Measurements from ENCODE around the gene SYT5. TPM values are rescaled to one million over a fixed set of nuclear protein-coding genes. Genes with fewer than 3 reads are reported as not detected.

Gene SYT5
- total RNA-seq, 4 donors from 2014 or later: 0.48 to 9.6 (median 0.96) TPM; not detected in 1

DNA sequence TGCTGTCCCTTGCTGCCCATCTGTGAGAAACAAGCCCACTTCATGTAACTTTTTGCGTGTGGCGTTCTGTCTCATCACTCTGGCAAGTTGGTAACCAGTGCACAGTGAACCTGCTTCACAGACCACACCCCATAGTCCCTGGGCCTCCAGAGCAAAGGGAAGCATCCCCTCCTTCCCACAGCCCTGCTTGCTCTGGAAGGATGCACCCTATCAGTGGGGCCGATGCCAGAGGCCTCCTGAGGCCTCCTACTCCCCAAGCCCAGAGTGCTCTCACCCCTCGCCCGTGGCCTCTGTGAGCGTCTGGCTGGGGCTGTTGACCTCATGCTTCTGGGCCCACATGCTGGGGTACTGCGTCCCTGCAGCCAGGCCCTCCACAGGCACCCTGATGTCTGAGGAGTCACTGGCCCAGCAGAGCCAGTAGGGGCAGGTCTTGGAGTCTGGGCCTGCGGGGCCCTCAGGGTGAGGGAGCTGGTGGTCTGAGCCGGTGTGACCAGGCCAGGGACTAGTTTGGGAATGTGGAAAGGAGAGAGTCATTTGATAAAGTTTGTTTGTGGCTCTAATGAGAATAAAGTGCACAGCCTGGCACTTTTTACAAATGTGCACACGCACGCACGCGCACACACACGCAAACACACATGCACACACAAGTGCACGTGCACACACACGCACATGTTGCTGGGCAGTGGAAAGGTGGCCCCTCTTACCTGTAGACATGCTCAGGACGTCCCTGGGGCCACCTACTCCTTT, 43.4 kb upstream of the SYT5 start:
- Histone ChIP-seq H3K4me3 (no peak overlapping the region), H3K9me3 (no peaks in the 10 kb centered on the region), H3K27ac (no peak overlapping the region), H3K27me3 (no peaks in the 10 kb centered on the region), H3K36me3 (no peaks in the 10 kb centered on the region), H3K4me1 (peaks cover 0 to 4% (median 0%) of the 10 kb centered on the region in 4 donors)
- no peak for DNase-seq
- intact Hi-C loops (cut with DNase I; ENCODE audit: low total_unique reads): no loop called here
- WGBS, 2 donors (ENCODE audit: low coverage in 1 of 2): 88% methylated on average over 17 of the region's 17 CpGs; no CpG with 5 or more reads in 1 of the 2 donors
- TF ChIP-seq POLR2A (IDR thresholded peaks at IDR 0.05): no peak
- TF ChIP-seq POLR2AphosphoS5 (IDR thresholded peaks at IDR 0.05): no peak
- no peak for TF ChIP-seq EP300 (IDR thresholded peaks at IDR 0.05; ENCODE audit: low read depth)
- TF ChIP-seq, protein P1, sequence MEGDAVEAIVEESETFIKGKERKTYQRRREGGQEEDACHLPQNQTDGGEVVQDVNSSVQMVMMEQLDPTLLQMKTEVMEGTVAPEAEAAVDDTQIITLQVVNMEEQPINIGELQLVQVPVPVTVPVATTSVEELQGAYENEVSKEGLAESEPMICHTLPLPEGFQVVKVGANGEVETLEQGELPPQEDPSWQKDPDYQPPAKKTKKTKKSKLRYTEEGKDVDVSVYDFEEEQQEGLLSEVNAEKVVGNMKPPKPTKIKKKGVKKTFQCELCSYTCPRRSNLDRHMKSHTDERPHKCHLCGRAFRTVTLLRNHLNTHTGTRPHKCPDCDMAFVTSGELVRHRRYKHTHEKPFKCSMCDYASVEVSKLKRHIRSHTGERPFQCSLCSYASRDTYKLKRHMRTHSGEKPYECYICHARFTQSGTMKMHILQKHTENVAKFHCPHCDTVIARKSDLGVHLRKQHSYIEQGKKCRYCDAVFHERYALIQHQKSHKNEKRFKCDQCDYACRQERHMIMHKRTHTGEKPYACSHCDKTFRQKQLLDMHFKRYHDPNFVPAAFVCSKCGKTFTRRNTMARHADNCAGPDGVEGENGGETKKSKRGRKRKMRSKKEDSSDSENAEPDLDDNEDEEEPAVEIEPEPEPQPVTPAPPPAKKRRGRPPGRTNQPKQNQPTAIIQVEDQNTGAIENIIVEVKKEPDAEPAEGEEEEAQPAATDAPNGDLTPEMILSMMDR (IDR thresholded peaks at IDR 0.05): no peak
- in situ Hi-C loops (cut with MboI; ENCODE audit: low pct_ligation_motif_present in 1 of 4, low pct_unique_long_range_greater_than_20kb in 1 of 4, low sequenced_read_pairs in 3 of 4): no loop called here

DNA sequence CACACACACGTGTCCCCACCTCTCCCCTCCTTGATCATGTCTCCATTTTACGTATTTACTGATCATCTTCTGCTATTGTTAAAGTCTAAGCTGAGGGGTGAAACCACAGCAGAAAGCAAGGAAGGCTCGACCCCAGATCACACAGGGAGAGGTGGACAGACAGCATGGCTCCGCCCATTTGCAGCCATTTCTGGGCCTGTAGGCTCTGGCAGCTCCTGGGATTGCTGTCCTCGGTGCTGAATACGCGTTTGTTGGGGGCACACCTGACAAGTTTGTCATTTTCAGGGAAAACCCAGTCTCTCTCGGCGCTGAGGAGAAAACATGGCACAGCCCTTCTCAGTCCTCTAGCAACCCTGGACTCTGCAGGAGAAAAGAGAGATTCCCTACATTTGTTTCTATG, 40.4 kb upstream of the SYT5 start:
- WGBS, 2 donors (ENCODE audit: low coverage in 1 of 2): 87% methylated on average over 3 to 9 of the region's 9 CpGs
- H3K4me1 ChIP-seq: peaks cover 0 to 15% (median 9%) of the 10 kb centered on the region in 4 donors
- no peak for TF ChIP-seq EP300 (IDR thresholded peaks at IDR 0.05; ENCODE audit: low read depth)
- TF ChIP-seq, protein P1 (IDR thresholded peaks at IDR 0.05): no peak
- no peak for TF ChIP-seq POLR2AphosphoS5 (IDR thresholded peaks at IDR 0.05)
- no peak for TF ChIP-seq POLR2A (IDR thresholded peaks at IDR 0.05)
- no peak overlapping the region for H3K4me3 ChIP-seq
- H3K9me3 ChIP-seq: no peaks in the 10 kb centered on the region
- no peak for DNase-seq
- no peaks in the 10 kb centered on the region for H3K36me3 ChIP-seq
- no peaks in the 10 kb centered on the region for H3K27me3 ChIP-seq
- H3K27ac ChIP-seq: no peak overlapping the region
- intact Hi-C loops (cut with DNase I; ENCODE audit: low total_unique reads) (no loop called here), in situ Hi-C loops (cut with MboI; ENCODE audit: low pct_ligation_motif_present in 1 of 4, low pct_unique_long_range_greater_than_20kb in 1 of 4, low sequenced_read_pairs in 3 of 4) (no loop called here)

DNA sequence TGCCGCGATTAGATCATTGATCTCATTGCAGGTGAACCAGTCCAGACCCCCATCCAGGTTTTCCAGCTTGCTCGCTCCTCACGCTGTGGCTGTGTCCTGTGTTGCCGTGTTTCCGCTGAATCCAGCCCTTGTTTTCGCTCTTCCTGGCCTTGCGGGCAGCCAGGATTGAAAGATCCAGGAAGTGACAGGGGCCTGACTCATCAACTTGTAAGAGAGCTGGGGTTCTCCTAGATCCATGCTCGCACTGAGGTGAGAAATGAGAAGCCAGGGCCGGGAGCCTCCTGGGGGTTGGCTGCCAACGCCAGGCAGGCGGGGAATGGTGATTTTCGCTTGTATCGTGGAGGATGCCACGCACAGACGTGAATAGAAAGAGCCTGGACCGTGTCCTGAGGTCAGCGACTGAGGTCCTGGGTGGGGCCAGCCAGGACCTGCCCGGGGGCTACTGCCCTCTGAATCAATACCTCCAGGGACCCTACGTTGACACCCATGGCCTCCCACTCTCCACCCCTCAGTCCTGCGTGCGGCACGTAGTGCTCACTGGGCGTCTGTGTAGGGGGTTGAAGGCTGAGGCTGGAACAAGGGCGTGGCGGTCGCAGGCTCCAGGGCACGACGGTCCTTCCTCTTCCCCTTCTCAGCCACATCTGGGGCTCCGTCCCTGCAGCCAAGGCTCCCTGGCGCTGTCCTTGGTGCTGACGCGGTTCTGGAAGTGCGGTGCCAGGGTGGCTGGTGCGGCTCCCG, 36.5 kb upstream of the SYT5 start:
- Histone ChIP-seq H3K27me3 (peaks cover 6% of the 10 kb centered on the region), H3K27ac (peak overlapping the region; percentile 70 to 81 (median 79)), H3K9me3 (peaks cover 3 to 7% of the 10 kb centered on the region in 2 donors), H3K4me1 (peaks cover 0 to 15% (median 9%) of the 10 kb centered on the region in 4 donors), H3K4me3 (peak overlapping the region; percentile 3 to 53 (median 34)), H3K36me3 (no peaks in the 10 kb centered on the region)
- WGBS, 2 donors (ENCODE audit: low coverage in 1 of 2): 5% methylated on average over 32 of the region's 36 CpGs; no CpG with 5 or more reads in 1 of the 2 donors
- in situ Hi-C loops (cut with MboI; ENCODE audit: low pct_ligation_motif_present in 1 of 4, low pct_unique_long_range_greater_than_20kb in 1 of 4, low sequenced_read_pairs in 3 of 4): no loop called here
- peak; percentile 86 for DNase-seq
- TF ChIP-seq POLR2AphosphoS5 (IDR thresholded peaks at IDR 0.05) (peak; percentile 7 to 60 (median 20)), EP300 (IDR thresholded peaks at IDR 0.05; ENCODE audit: low read depth) (no peak), POLR2A (IDR thresholded peaks at IDR 0.05) (peak; percentile 34)
- TF ChIP-seq, protein P1 (IDR thresholded peaks at IDR 0.05): no peak
- intact Hi-C loops (cut with DNase I; ENCODE audit: low total_unique reads): no loop called here

DNA sequence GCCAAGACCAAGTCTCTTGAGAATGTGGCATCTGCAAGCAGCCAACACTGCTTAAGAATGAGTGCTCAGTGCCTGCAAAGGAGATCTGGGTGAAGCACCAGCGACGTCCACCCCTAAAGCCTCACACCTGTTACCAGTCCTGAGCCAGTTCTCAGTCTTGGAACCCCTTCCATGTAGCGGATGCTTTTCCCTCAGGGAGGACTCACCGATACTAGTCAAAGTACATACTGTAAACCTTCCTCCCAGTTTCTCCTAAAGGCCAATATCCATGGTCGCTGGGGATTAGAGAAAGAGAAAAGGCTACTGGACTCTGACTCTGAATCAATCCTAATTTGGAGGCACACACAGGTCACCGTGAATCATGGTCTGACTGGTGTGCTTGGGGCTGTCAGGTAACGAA, 33.5 kb upstream of the SYT5 start:
- TF ChIP-seq POLR2AphosphoS5 (IDR thresholded peaks at IDR 0.05) (no peak), POLR2A (IDR thresholded peaks at IDR 0.05) (no peak), EP300 (IDR thresholded peaks at IDR 0.05; ENCODE audit: low read depth) (no peak)
- TF ChIP-seq, protein P1 (IDR thresholded peaks at IDR 0.05): no peak

More for the DNA sequence above, 33.5 kb upstream of the SYT5 start:
- intact Hi-C loops (cut with DNase I; ENCODE audit: low total_unique reads) (no loop called here), in situ Hi-C loops (cut with MboI; ENCODE audit: low pct_ligation_motif_present in 1 of 4, low pct_unique_long_range_greater_than_20kb in 1 of 4, low sequenced_read_pairs in 3 of 4) (no loop called here)
- peaks cover 6% of the 10 kb centered on the region for H3K27me3 ChIP-seq
- H3K4me3 ChIP-seq: no peak overlapping the region
- 90 to 96% methylated on average over 3 to 7 of the region's 7 CpGs for WGBS, 2 donors (ENCODE audit: low coverage in 1 of 2)
- DNase-seq: no peak
- H3K9me3 ChIP-seq: peaks cover 3 to 7% of the 10 kb centered on the region in 2 donors
- H3K36me3 ChIP-seq: no peaks in the 10 kb centered on the region
- no peak overlapping the region for H3K27ac ChIP-seq
- peaks cover 4 to 24% (median 18%) of the 10 kb centered on the region in 4 donors for H3K4me1 ChIP-seq

Data from transverse colon (tissue), 4 donors.